ENCODE data around the gene LRP1B.
"Not testable (repeated sequence)": the region's sequence is repeated elsewhere in the genome, so short reads cannot be mapped to it uniquely, and the experiment has no call there.

Gene LRP1B

DNA sequence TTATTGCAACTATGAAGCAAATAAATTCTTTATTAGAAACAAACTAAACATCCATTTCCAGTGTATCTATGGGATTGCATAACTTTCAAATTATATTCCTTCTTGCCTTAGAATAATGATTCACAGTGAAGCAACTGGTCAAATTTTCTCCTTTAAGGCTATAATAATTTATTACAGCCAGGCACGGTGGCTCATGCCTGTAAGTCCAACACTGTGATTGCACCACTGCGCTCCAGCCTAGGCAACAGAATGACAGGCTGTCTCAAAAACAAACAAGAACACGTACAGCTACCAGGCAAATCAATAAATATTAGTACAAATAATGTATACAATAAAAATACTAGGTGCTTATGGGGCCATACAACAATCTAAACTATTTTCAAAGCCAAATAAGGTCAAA lies 1416.2 kb downstream of the LRP1B start:
- no peak for DNase-seq (ENCODE audit: low read depth, low spot score)

DNA sequence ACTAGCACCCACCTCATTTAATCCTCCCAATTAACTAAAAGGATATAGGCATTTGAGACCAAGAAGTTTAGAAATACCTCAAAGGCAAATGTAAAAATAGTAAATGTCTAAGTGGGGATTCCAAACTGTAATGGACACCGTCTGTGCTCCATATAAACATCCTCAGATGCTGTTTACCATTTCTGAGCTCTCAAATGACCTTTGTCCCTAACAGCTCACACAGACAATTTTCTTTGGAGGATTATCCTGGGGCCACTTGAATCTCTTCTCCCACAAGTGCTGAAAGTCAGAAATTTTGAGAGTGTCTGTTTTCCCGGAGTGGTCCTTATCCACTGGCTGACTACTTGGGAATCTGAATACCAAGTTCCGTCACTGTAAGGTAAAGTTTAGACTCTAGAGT lies 1418.9 kb downstream of the LRP1B start:
- DNase-seq (ENCODE audit: low read depth, low spot score) = no peak

DNA sequence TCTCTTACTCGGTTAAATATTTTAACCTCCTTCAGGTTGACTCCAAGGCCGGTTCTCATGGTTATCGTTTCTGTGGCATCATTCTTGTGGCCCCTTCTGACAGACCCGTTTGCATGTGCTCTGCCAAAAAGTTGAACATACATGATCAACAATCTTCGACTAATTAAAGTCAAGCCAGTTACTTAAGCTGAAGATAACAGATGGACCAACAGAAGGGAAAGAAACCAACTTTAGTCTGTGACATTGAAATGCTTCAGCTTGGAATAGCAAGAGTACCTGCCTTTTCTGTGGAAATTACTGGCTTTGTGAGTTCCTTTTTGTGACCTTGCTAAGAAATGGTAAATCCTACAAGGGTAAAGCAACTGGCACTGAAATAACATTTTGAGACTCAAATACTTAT lies 1429.1 kb downstream of the LRP1B start:
- DNase-seq (ENCODE audit: low read depth, low spot score) = no peak

DNA sequence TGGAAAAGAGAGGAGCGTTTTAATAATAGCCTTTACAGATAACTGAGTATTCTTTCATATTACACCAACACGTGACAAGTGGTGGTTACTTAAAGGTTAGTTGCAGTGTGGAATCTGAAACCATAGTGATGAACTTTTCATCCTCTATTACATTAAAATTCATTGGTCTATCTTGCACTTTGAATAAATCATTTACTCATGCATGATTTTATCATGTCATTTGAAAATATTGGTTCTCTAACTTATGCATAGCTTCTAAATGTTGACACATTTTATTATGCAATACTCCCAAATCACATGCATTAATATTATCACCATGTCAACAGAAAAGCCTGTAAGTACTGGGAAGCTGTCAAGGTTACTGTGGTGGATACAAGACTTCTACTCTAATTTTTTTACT lies 1432.2 kb downstream of the LRP1B start:
- DNase-seq (ENCODE audit: low read depth, low spot score) = no peak

DNA sequence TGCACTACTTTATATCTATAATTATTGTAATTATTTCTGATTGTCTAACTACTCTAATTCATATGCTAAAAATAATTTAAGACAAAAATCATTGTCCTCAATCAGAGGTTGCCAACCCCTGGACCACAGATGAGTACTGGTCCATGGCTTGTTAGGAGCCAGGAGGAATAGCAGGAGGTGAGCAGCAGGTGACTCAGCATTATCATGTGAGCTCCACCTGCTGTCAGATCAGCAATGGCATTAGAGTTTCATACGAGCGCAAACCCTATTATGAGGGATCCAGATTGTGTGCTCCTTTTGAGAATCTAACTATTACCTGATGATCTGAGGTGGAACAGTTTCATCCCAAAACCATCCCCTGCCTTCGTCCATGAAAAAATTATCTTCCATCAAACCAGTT lies 1434.4 kb downstream of the LRP1B start:
- no peak for DNase-seq (ENCODE audit: low read depth, low spot score)

DNA sequence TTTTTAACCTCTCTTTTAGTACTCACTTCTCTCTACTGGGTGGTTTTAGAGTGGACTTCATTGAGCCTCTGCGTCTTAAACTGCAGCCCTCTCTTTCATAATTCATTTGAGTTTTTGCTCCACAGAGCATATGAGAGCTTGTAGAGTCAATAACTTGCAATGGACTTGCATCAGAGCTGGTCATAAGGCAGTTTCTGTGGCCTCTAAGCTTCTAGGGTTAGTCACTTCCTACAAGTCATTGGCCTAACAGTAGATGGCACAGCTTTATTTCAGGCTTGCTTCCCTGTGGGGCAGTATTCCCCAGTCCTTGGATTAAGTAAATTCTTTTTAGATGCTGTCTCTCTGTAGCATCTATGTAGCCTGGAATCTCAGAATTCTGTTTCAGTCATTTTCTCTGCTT lies 1435.7 kb downstream of the LRP1B start:
- no peak for DNase-seq (ENCODE audit: low read depth, low spot score)

DNA sequence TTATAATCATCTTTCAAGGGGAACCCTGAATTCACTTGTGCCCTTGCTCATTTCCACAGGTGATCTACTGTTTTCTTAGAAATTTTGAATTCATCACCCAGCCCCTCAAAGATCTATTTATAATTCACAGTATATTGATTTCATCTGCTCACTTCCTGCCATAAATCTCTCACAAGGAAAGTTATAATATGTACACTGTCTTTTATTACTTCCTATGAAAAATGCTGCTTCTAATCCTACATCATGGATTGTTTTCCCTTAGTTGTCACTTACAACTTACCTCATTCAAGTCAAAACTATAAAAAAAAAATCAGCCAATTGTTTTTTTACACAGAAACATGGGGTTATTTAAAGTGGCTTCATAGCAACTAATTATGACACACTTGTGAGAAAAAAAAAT lies 1443.0 kb downstream of the LRP1B start:
- DNase-seq (ENCODE audit: low read depth, low spot score) = no peak

DNA sequence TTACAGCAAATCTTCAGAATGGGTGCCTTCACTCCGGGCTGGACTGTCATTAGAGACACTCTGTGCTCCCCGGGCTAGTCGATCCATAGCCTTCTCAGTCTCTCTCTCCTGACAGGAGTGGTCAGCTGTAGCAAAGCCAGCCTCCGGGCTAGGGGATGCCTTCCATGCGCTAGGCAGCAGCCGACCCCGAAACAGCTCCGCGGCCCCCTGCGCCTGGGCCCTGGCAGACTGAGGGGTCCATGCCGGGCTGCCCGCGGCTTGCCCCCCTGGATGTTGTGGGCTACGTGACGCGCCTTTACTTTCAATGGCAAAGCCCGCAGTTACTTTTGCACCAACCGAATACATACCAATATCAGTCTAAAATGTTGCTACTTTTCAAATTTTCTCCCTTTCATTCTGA lies 1447.2 kb downstream of the LRP1B start:
- DNase-seq (ENCODE audit: low read depth, low spot score) = no peak

DNA sequence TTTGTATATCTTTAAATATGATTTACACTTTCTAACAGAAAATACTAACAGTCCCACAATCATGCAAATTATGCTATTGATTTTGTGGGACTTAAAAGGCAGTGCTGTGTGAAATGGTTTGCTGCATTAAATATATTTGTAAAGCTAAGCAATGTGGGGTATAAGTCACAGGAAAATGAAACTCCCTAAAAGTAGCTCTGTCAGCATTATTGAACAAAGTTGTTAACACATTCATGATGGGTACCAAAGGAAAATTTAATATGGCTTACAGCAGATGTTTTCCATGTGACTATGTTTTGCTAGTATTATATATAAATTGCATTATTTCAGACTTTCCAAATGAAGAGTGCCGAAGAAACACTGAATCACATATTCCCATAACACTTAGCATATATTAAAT lies 1450.0 kb downstream of the LRP1B start:
- no peak for DNase-seq (ENCODE audit: low read depth, low spot score)

DNA sequence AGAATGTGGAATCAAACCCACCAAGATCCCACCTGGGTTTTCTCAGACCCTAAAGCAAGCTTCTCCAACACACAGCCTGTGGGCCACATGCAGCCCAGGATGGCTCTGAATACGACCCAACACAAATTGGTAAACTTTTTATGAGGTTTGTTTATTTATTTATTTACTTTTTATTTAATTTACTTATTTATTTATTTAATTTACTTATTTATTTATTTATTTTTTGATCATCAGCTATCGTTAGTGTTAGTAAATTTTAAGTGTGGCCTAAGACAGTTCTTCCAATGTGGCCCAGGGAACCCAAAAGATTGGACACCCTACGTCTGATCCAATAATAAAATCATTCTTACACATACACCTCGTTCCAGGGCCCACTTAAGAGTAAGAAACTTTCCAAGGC lies 1451.1 kb downstream of the LRP1B start:
- no peak for DNase-seq (ENCODE audit: low read depth, low spot score)

DNA sequence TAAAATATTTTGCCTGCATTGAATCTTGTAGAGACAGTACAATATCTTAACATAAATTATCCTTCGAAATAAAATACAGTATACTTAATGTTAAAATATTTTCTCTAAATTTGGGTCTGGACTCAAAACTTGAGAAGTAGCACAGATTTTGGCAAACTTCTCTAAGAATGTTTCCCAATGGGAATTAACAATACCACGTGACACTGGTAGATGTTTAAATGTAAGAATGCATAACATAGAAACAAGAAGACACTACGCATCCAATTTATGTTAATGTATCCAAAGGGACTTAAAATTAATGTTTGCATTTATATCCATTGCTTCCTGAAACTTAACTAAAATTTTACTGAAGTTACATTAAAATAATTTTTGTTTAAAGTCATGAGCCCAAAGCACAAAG lies 1460.9 kb downstream of the LRP1B start:
- no peak for DNase-seq (ENCODE audit: low read depth, low spot score)

DNA sequence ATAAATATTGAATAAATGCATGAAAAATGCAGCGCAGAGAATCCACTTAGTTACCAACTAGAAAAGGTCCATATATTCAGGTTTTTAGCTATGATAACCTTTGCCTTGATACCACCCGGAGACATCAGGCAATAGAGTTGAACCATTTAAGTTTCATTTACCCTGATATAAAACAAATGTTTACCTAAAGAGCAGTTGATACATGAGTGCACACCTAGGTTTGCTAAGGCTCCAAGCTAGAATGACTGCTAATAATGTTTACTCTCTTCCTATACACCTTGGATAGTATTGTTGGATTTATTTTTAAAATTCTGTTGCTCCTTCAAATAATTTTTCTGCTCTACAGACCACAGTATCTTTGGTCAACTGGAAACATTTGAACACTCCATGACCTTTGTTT lies 1463.6 kb downstream of the LRP1B start:
- DNase-seq (ENCODE audit: low read depth, low spot score) = no peak

DNA sequence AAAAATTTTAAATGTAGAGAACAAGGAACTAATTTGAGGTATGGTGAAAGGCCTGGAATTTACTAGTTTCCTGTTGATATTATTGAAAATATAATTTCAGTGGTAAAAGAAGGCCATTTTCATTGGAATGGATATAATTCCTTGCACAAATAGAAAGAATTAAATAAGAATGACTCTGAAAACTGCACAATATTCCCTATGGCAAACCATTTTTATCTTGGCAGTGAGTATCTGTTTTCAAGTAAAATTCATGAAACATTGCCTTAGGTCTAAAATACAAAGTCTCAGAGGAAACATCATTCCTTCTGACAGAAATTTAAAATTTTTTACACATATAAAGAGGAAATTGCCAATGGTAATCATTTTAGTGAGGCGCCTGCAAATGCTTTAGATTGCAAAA lies 1468.3 kb downstream of the LRP1B start:
- no peak for DNase-seq (ENCODE audit: low read depth, low spot score)

DNA sequence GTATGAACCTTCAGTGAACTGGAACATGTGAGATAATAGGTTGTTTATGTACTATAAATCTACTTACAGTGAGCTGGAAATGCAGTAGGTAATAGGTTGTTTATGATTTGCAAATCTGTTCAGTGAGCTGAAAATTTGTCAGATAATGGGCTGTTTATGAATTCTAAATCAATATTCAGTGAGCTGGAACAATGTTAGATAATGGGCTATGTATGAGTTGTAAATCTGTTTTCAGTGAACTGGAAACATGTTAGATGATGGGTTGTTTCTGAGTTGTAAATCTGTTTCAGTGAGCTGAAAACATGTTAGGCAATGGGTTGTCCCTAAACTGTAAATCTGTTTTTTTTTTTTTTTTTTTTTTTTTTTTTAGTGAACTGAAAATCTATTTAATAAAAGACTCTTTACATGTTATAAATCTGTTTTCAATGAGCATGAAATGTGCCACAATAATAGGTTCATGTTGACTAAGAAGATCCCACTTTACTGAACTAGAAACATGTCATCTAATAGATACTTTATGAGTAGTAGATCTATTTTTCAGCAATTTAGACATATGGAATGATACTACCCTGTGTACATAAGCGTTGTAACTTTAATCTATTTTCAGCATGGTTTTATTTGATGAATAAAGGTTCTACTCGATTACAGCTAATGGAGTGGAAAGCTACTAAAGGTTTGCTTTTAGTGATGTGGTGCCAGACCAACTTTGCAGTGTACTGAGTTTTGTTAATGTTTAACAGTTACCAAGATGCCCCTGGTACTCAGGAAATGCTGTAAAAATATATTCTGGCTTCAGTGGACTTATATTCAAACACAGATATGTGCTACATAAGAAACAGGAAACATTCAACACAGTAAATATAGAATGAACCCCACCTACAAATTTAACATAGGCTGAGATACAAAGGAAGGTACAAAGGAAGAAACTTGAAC lies 1471.8 kb downstream of the LRP1B start:
- DNase-seq (ENCODE audit: low read depth, low spot score) = no peak

DNA sequence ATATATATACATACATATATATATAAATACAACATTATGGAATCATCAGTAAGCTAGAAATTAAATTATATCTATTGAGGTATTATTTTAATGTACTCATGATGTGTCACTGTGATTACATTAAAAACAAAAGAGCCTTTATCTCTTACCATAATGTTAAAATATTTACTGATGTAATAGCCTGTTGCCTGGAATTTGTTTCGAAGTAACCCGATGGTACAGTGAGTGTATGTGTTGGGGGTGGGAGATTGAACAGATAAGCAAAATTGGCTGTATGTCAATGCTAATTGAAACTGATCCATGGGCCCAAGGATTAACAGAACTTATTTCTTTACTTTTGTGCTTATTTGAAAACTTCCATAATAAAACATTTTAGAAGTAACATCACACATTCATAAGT lies 1473.2 kb downstream of the LRP1B start:
- no peak for DNase-seq (ENCODE audit: low read depth, low spot score)

DNA sequence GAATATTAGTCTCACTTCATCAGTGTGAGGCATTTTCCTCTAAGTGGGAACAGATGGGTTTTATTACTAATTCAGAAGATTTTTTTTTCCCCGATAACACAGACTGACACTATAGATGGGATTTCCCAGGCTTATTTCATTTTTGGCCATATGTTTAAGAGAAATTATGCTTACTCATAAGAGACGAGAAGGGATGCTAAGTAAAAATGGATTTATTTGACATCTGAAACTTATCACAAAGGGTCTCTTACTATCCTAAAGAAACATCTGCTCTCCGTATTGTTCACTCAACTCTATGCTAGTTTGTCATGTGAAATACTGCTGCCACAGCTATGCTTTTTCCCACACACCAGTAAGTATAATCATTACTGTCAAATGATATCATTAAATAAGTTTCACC lies 1476.3 kb downstream of the LRP1B start:
- no peak for DNase-seq (ENCODE audit: low read depth, low spot score)

DNA sequence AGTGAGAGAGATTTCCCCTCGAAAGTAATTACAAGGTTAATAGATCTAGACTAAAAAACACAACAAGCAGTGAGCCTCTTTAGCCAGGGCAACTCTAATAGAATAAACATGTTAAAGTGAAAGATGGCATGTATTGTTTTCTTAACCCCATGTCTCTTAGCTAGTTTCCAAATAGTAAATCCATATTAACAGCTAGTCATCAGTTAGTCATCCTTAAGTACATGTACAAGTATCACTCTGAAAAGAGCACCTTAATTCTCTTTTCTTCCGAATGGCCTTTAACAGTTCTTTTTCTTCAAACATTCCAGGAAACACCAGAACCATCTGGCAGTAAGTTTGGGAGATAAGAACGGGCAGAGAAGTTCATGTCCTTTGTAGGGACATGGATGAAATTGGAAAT lies 1480.0 kb downstream of the LRP1B start:
- peak; percentile 7 for DNase-seq (ENCODE audit: low read depth, low spot score)

DNA sequence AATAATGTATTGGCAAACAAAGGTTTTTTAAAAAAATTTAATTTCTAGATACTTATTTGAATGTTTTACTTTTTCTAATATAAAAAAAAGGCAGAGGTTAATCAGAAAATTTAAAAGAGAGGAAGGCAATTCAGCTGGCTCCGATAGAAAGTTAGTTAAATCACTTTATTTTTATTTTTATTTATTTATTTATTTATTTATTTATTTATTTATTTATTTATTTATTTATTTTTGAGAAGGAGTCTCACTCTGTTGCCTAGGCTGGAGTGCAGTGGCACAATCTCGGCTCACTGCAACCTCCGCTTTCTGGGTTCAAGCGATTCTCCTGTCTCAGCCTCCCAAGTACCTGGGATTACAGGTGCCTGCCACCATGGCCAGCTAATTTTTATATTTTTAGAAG lies 1480.7 kb downstream of the LRP1B start:
- not testable (repeated sequence) for DNase-seq (ENCODE audit: low read depth, low spot score)

DNA sequence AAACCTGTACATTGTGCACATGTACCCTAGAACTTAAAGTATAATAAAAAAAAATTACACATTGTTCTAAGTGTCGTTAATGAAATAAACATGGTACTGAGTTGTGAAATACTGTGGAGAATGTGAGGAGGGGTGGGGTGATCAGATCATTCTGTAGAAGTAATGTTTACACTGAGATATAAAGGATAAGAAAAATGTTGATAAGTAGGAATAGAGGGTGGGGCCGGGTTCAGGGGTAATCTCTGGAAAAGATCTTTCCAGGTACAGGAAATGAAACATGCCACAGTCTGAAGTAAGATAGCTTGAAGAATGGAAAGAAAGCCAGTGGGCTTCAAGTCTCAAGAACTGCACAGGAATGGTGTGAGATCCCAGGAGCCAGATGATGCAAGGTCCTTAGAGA lies 1482.4 kb downstream of the LRP1B start:
- DNase-seq (ENCODE audit: low read depth, low spot score) = no peak

DNA sequence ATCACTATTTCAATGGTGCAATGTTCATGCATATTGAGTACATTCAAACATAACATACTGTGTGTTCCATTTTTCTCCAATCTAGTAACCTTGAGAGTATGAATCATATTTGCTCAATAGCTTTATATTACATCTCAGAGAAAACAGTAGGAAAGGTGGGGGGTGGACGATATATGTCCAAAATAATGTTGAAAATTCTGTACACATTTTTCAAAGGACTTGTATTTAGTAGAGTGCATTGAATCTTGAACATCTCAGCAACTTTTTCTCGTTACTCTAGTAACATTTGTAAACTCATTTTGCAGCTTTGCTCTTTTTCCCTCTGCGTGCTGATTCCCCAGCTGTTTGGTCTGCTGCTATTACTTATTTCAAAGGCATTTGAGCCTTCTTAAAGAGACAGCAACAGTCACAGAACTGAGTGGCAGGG lies 1487.0 kb downstream of the LRP1B start:
- DNase-seq (ENCODE audit: low read depth, low spot score) = peak; percentile 26

DNA sequence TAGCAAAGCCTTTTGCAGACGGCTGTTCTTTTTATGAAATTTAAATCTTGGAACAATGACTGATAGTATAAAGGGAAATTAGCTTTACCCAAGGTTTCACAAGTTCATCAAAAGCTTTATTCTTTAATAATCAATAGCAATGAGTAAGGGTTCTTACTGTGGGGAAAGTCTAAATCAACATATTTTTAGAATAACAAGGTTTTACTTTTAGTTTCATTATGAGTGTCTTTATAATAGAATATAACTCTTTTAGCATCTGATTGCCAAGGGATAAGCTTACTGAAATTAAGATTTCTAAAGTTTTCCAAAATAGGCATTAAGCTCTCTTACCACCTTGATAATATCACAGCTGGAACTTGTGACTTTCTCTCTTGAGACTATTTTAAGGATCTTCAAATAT lies 1489.7 kb downstream of the LRP1B start:
- DNase-seq (ENCODE audit: low read depth, low spot score) = no peak

DNA sequence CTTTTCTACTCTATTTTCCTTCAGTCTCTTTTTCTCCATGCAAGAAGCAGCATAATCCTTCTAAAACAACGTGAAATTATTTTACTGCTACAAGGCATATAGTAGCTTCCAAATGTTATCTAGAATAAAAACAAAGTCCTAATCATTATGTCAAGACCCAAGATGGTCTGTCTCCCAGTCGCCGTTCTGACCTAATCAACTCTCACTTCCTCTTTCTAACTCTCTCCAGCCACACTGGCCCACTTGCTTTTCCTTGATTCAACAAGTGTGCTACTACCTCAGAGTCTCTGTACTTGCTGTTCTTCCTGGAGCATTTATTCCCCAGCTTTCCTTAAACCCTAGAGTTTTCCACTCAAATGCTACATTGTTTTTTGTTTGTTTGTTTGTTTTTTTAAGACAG lies 1491.2 kb downstream of the LRP1B start:
- no peak for DNase-seq (ENCODE audit: low read depth, low spot score)

DNA sequence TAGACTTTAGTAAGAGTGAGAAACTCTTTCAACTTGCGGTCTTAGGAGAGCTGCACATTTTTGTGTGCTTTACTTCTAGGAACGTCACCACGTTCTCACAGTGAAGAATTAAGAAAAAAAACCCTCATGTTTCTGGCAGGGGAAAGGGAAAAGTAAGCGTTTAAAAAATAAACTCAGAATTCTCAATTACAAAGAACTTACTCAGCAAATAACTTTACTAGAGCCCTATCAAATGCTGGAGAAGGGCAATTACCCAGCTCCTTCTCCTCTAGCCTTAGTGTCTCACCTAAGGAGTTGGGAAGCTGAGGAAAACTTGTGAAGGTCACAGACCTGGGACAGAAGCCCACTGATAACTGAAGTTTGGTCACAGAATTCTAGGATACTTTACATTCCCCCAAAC lies 1500.3 kb downstream of the LRP1B start:
- DNase-seq (ENCODE audit: low read depth, low spot score) = no peak

DNA sequence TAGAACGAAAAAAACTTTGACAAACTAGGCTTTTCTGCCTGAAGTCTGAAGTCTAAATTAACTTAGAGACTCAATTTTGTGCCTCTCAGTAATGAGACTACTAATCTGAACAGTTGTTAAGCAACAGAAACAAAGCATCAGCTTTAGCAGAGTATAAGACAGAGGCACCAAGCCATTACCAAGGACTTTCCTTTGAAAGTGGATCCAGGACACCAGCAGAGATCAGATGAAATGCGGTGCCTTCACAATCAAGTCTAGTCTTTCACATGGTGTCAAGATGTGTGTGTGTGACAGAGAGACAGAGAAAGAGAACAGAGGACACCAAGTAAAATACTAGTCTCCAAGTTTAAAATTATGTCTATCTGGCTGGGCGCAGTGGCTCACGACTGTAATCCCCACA lies 1502.9 kb downstream of the LRP1B start:
- no peak for DNase-seq (ENCODE audit: low read depth, low spot score)

Measured in smooth muscle cell of the brain vasculature (primary cell).